Activated gamma-delta T cell (primary cell): Measurements from ENCODE around the gene DOCK1.

Experiments
- DNase-seq: peaks from one replicate; lab custom pipeline; 2025; lab: John Stamatoyannopoulos, UW

Gene DOCK1

GRCh38 chr10:127179612-127180250 is 274.5 kb downstream of the DOCK1 start:
- no peak for DNase-seq

- no peak for DNase-seq
These were observed 276.9 kb downstream of the DOCK1 start for GRCh38 chr10:127182161-127182560.

DNA sequence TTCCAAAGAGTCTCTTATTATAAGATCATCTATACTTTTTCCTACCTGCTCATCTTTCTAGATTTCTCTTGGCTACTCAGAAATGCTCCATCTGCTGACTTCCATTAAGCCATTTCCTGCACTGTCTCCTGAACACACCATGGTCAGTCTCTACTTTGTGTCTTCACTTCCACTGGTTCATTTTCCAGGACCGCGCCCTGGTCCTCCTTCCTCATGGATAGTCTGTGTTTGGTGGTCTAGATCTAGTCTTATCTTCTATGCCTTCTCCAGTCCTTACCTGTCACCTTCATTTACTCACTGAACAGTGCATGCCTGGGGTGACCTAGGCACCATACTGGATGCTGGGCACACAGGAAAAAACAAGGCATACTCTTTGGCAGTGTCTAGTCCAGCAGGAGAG is 279.4 kb downstream of the DOCK1 start:
- DNase-seq: no peak

DNA sequence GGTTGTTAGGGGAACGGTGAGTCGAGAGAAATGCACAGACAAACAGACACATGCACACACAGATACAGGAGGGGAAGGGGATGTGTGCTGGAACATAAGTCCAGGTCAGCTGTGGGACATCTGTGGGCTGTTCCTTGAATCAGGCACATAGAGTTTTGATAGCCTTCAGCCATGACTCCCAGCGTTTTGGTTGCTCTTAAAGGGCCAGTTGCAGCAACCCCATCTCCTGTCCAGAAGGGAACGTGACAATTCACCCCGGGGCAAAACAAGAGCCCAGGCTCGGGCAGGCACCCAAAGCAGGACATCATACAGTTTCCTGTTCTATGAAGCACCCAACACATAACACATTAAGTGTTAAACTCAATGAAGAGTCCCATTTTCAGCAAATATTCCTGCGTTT is 281.6 kb downstream of the DOCK1 start:
- no peak for DNase-seq

DNA sequence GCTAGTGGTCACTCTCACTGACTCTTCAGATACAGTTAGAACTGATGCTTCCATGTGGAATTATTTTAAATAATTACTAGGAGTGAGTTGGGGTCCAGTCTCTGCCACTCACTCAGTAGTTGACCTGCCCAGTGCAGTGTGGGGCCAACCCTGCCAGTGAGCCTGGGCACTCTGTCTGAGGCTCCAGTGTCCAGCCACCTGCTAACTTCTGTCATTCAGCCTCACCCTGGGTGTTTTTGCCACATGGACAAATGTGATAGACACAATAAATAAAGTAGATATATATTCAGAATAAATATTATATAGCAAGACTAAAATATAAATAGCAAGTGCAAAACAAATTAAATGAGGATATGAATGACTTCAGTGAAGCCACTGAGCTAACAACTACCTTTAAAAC is 284.0 kb downstream of the DOCK1 start:
- no peak for DNase-seq

- DNase-seq: no peak
These were observed 285.2 kb downstream of the DOCK1 start for GRCh38 chr10:127190427-127190826.

- no peak for DNase-seq
These were observed 287.9 kb downstream of the DOCK1 start for GRCh38 chr10:127193125-127193524.

DNA sequence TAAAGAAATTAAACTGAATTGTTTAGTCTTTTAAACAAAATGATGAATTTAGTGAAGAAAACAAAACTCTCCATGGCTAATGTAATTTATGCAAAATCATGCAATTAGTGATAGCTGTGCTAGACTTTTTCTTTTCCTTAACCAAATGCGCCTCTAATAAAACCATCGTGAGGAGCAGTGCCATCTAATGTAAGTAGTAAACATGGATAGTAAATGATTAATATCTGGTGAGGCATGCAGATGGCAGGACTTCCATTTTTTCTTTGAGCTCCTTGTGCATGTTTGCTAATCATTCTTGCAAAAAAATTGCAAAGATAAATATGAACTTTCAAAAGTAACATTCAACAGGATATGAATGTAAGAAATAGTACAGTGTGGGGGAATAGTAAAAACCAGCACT is 288.9 kb downstream of the DOCK1 start:
- no peak for DNase-seq

- no peak for DNase-seq
These were observed 289.4 kb downstream of the DOCK1 start for GRCh38 chr10:127194599-127194998.

- DNase-seq: no peak
These were observed 289.8 kb downstream of the DOCK1 start for GRCh38 chr10:127195041-127195506.

DNA sequence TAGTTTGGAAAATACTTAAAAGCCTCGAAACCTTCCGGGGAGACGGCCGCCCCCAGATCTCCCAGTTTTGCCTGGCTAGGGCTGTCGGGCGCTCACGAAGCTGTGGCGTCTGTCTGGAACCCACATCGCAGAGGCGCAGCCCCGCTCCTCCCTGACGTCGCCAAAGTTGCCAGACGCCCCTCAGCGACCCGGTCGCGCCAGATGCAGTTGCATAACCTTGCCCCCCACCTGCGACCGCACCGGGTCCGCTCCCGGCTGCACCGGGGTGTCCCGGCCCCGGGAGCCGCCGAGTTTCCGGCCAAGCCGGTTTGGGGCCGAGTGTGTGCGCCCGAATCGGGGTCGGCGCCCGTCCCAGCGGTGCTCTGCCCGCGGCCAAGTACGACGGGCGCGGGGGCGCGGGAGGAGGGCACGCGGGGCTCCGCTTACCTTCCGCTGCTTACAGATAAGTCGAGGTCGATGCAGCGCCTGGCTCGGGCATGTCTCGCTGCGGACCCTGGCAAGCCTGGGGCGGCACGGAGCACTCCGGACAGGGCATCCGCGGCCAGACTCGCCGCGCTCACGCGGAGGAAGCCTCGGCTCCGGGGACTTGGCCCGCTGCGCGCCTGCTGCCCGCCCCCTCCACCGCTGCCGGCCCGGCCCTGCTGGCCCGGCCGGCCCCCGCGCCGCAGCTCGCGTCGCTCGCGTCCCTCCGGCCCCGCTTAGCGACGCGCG is 290.5 kb downstream of the DOCK1 start:
- no peak for DNase-seq

DNA sequence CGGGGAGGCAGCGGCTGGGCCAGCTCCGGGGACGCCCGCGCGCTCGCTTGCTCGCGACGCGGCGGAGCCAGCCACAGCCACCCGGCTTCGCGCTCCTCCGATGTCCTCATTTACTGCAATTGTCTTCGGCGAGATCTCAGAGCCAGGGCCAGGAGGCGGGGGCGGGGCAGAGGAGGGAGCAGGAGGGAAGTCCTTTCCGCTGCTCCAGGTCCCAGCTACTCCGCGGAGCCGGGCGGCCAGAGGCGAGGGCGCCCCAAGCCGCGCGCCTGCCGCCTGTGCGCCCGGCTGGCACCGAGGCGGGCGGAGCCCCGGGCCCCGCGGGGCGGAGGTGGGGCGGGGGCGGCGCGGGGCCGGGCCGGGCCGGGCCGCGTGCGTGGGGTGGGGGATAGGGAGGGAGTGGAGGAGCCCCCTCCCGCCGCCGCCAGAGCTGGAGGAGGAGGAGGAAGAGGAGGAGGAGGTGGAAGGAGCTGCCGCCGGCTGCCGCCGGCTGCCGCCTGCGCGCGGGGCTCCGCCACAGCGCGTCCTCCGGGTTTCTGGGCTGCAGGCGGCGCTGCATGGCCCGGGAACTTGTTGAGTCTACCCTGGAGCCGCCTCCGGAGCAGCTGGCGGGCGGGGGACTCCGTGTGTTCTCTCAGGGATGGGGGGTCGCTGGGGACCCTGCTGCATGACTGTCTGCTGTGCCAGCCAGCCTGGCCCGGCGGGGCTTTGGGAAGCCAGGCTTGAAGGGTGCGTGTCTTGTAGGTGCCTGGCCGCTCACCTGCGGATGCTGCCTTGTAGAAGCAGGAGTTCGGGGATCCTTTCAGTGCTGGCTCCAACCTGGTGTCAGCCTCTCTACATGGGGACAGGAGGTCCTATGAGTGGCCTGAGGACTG is 291.3 kb downstream of the DOCK1 start, which contains the start of gene INSYN2A:
Gene INSYN2A (minus strand): TSS at position 310 of the 872 bp plus-strand sequence. CDS start 20,196 bp downstream, outside the sequence.
- no peak for DNase-seq

- no peak for DNase-seq
These were observed 291.9 kb downstream of the DOCK1 start for GRCh38 chr10:127197154-127197432.

- DNase-seq: no peak
These were observed 293.1 kb downstream of the DOCK1 start for GRCh38 chr10:127198307-127198706.

DNA sequence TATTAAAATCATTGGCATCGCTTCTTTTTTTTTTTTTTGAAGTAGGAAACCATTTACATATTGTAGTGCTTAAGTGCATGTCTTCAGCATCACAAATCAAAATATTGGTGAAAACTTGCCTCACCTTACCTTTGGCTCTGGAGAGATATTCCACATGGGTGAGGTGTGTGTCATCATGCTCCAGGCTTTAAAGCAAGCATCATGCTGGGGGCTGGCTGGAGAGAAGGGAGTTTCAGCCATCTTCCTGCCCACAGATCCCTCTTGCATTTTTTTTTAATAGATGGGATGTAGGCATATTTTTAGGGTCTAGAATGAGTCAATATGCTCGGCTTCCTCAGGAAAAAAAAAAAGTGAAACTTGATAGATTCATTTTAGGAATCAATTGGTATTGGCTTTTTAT is 293.5 kb downstream of the DOCK1 start:
- DNase-seq: no peak

- no peak for DNase-seq
These were observed 295.4 kb downstream of the DOCK1 start for GRCh38 chr10:127200646-127201045.

DNA sequence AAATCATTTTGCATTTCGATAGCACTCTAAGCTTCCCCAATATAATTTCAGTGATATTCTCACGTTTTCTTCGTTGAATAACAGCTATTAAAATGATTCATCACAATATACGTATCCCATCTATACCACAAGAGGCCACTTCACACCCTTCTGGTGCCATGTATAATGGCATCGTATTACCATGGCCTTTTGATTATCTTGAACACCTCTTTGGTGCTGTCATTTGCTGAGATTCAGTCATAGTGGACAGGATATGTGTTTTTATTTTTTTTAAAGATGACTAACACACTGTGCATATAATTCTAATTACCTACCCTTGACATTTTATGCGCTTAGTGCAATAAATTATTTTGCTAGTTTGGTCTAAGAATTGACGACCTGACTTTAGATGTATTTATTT is 297.8 kb downstream of the DOCK1 start:
- no peak for DNase-seq

- no peak for DNase-seq
These were observed 301.9 kb downstream of the DOCK1 start for GRCh38 chr10:127207081-127207480.

DNA sequence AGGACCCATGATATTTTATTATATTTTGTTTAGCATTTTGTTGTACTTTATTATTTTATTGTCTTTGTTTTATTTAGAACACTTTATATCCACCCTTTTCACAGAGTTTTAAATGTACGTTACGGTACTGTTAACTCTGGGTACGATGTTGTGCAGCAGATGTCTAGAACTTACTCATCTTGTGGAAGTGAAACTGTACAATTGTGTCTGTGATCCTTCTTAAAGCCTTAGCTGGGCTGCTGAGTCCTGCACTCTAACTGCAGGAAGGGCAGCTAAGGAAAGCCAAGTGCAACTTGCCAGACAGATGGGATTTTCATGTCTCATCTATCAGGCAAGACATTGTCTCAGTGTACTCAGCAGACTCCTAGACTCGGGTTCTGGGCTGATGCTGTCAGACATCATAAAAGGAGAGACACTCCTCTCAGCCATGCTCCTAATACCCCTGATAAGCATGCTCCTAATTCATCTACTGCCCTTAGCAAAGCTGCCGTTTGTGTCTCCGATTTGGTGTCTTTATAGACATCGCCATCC is 305.8 kb downstream of the DOCK1 start:
- DNase-seq: no peak

- DNase-seq: no peak
These were observed 310.6 kb downstream of the DOCK1 start for GRCh38 chr10:127215866-127216265.

DNA sequence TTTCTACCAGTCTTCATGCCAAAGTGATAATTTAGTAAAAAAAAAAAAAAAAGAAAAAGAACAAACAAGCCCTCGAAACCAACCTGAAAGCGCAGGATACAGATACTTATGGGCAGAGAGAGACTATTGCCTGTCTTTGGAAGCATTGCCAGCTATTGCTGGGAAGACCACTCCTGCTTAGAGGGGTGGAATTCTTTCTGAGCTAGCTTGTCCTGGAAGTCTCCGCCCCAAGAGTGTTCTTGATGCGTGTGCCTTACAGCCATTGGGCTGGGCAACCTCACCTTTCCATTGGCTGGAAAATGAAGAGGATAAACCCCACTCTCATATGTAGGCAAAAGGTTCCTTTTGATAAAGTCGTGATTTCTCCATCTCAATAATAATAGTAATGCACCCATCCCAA is 311.0 kb downstream of the DOCK1 start:
- no peak for DNase-seq

DNA sequence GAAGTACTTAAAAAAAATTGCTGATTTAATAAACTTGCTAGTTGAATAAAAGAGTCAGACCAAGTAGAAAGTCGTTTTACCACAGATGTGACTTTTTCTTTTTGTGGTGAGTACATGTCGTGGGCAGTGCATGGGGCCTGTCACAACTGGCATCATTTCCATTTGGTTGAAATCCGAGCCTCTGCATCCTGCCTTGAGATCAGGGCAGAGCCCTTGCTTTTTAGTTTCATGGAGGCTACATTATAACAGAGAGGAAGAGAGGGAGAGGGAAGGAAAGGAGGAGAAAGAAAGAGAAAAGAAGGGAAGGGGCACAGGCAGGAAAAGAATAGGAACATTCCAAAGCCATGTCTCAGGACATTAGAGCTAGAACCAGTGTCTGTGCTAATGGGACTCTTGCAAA is 311.6 kb downstream of the DOCK1 start:
- DNase-seq: no peak

- no peak for DNase-seq
These were observed 313.4 kb downstream of the DOCK1 start for GRCh38 chr10:127218658-127219057.
